Measurements from ENCODE around the gene SPSB1. TPM values are rescaled to one million over a fixed set of nuclear protein-coding genes. Genes with fewer than 3 reads are reported as not detected.

Gene SPSB1
- total and polyA plus RNA-seq, 2 of the 4 experiments (the other 2 are of a cell fraction), result 16.7 to 19.8 TPM

- ATAC-seq (ENCODE audit: low read depth), result peak; percentile 5
- in situ Hi-C loops (cut with MboI; ENCODE audit: low sequenced_read_pairs), result no loop called here
- Histone ChIP-seq H3K9ac (ENCODE audit: low read depth, low read length) (peak overlapping the region; percentile 91), H3K9me3 (ENCODE audit: control insufficient read depth, insufficient read depth, low read length) (no peaks in the 10 kb centered on the region), H2BK5ac (ENCODE audit: low read depth, low read length, poor library complexity, severe bottlenecking) (peak overlapping the region; percentile 98), H3K27me3 (ENCODE audit: control insufficient read depth, insufficient read depth, low read length) (no peaks in the 10 kb centered on the region), H3K9me1 (ENCODE audit: insufficient read depth, low read length) (peaks cover 24% of the 10 kb centered on the region), H4K8ac (ENCODE audit: low read depth in 2 of 2, low read length in 2 of 2) (peak overlapping the region in 1 of 2 experiments; percentile 87; a peak in 2 of 4 replicates), H2BK120ac (ENCODE audit: low read depth, low read length) (peak overlapping the region; percentile 54), H3K23ac (ENCODE audit: low read depth, low read length) (peak overlapping the region; percentile 100; the same call in 1 of the 2 replicates), H2BK20ac (ENCODE audit: low read depth, low read length) (peak overlapping the region; percentile 83; the same call in 1 of the 2 replicates), H2AK9ac (replicated peaks; ENCODE audit: low read depth, low read length, poor library complexity) (peak overlapping the region; percentile 96), H3K79me1 (ENCODE audit: low read depth in 1 of 2, low read length in 2 of 2) (peaks cover 25 to 60% of the 10 kb centered on the region in 2 experiments), H3K18ac (ENCODE audit: low read depth, low read length) (peak overlapping the region; percentile 87; the same call in 1 of the 2 replicates), H4K5ac (ENCODE audit: low read depth, low read length) (peak overlapping the region; percentile 90; the same call in 1 of the 2 replicates), H2BK15ac (ENCODE audit: low read depth, low read length) (peak overlapping the region; percentile 23; the same call in 1 of the 3 replicates), H3K4me1 (ENCODE audit: control insufficient read depth, insufficient read depth, low read length) (peaks cover 27% of the 10 kb centered on the region), H3K4me3 (ENCODE audit: insufficient read depth, low read depth, low read length) (peak overlapping the region; percentile 99), H2AK5ac (ENCODE audit: low read depth, low read length) (peak overlapping the region; percentile 96), H3K56ac (ENCODE audit: extremely low read depth, insufficient read depth, low read length) (peak overlapping the region; percentile 65; the same call in 1 of the 2 replicates), H4K91ac (ENCODE audit: insufficient read depth, low read depth, low read length) (peak overlapping the region; percentile 78), H3K14ac (replicated peaks; ENCODE audit: low read depth, low read length) (peak overlapping the region; percentile 96), H2AFZ (replicated peaks; ENCODE audit: low read length, poor library complexity) (peak overlapping the region; percentile 26), H3K36me3 (ENCODE audit: control insufficient read depth, insufficient read depth, low read length) (no peaks in the 10 kb centered on the region; the same call in 1 of the 2 replicates), H3K4me2 (ENCODE audit: low read depth, low read length) (peak overlapping the region; percentile 98), H4K20me1 (ENCODE audit: insufficient read depth, low read length) (peaks cover 45% of the 10 kb centered on the region), H3K4ac (ENCODE audit: low read depth, low read length) (peak overlapping the region; percentile 96), H3K27ac (ENCODE audit: insufficient read depth, low read length) (peak overlapping the region; percentile 82)
- intact Hi-C loops (cut with micrococcal nuclease), result loop anchor here (2.0 to 5.0 kb wide), 2 partner anchors 26 to 78 kb away; no protein-coding TSS in a partner anchor
- dilution Hi-C loops (cut with HindIII; ENCODE audit: low sequenced_read_pairs, unreplicated experiment), result no loop called here
- peak; percentile 96 for DNase-seq
- no CpG with 5 or more reads among the region's 6 CpGs for WGBS, 2 experiments (ENCODE audit: extremely low coverage in 2 of 2, insufficient read length in 1 of 2)
- CTCF ChIA-PET, result no interaction called here
- TF ChIP-seq SMC3 (IDR thresholded peaks at IDR 0.05; ENCODE audit: low read depth, low read length) (no peak), FOS (IDR thresholded peaks at IDR 0.05; ENCODE audit: low read depth, low read length) (peak; percentile 66), CEBPB (IDR thresholded peaks at IDR 0.05; ENCODE audit: low read depth, low read length) (no peak), MAFK (IDR thresholded peaks at IDR 0.05; ENCODE audit: low read depth, low read length) (no peak), CHD1 (IDR thresholded peaks at IDR 0.05; ENCODE audit: low read depth, low read length) (no peak), RCOR1 (IDR thresholded peaks at IDR 0.05; ENCODE audit: insufficient replicate concordance, low read length) (peak; percentile 82), RFX5 (IDR thresholded peaks at IDR 0.05; ENCODE audit: low read depth, low read length) (no peak), RAD21 (IDR thresholded peaks at IDR 0.05; ENCODE audit: low read length) (no peak; the same call in 1 of the 2 replicates), NFE2L2 (IDR thresholded peaks at IDR 0.05; ENCODE audit: low read depth, low read length) (0 out of 2 replicates have a peak, but pooled peaks have one; percentile 1), ELK1 (IDR thresholded peaks at IDR 0.05; ENCODE audit: borderline replicate concordance, low read depth, low read length) (no peak), BHLHE40 (IDR thresholded peaks at IDR 0.05; ENCODE audit: low read depth, low read length) (no peak), MXI1 (IDR thresholded peaks at IDR 0.05; ENCODE audit: borderline replicate concordance, low read depth, low read length) (no peak), POLR2A (IDR thresholded peaks at IDR 0.05; ENCODE audit: low read depth, low read length) (peak; percentile 78), MAZ (IDR thresholded peaks at IDR 0.05; ENCODE audit: borderline replicate concordance, low read depth, low read length) (peak; percentile 55; the same call in 1 of the 2 replicates)
- TF ChIP-seq, protein P1, sequence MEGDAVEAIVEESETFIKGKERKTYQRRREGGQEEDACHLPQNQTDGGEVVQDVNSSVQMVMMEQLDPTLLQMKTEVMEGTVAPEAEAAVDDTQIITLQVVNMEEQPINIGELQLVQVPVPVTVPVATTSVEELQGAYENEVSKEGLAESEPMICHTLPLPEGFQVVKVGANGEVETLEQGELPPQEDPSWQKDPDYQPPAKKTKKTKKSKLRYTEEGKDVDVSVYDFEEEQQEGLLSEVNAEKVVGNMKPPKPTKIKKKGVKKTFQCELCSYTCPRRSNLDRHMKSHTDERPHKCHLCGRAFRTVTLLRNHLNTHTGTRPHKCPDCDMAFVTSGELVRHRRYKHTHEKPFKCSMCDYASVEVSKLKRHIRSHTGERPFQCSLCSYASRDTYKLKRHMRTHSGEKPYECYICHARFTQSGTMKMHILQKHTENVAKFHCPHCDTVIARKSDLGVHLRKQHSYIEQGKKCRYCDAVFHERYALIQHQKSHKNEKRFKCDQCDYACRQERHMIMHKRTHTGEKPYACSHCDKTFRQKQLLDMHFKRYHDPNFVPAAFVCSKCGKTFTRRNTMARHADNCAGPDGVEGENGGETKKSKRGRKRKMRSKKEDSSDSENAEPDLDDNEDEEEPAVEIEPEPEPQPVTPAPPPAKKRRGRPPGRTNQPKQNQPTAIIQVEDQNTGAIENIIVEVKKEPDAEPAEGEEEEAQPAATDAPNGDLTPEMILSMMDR (conservative IDR thresholded peaks at IDR 0.05; ENCODE audit: low read depth, low read length), result no peak
- BruUV-seq (replicated peaks), result no TSS peak
- POLR2A ChIA-PET (ENCODE audit: unreplicated experiment), result no interaction called here
Measured at GRCh38 chr1:9294405-9294773, 1.7 kb downstream of the SPSB1 start.

Measured in IMR-90 (cell line).